ENCODE data around the gene ANKRD66.
A peak's percentile ranks its signal among the peaks of the same experiment; 100 is the strongest.

DNA sequence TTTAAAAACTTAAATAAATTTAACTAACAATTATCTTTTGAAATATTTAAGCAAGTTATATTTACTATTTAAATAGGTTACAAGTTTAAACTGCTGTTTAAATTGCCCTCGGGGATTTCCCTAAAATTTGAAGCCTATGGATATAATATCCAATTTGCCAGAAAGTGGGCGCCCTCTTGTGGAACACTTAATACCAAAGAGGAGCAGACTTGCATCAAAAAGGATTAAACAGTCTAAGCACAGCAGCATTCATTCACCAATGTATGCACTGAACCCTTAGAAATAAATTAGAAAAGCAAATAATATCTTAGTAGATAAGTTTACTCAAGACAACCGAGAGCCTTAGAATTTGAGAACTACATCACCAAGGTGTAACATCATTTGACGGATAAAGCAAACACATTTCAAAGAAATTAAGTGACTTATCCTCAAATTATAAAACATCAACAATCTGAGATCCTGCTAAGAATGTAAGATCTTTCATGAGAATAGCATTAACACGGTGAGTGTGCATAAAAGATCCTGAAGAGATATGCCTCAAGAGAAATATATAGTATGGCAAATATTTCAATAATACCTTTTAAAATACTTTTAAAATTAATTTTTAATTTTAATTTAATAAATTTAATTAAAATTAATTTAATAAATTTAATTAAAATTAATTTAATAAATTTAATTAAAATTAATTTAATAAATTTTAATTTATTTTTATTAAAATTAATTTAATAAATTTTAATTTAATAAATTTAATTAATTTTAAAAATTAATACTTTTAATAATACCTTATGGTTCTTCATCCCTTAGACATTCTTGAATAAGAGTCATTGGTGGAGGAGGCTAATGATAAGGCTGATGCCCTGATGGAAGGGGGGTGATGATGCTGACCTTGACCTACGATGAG lies 35.0 kb downstream of the ANKRD66 start:
- TF ChIP-seq, protein P1, sequence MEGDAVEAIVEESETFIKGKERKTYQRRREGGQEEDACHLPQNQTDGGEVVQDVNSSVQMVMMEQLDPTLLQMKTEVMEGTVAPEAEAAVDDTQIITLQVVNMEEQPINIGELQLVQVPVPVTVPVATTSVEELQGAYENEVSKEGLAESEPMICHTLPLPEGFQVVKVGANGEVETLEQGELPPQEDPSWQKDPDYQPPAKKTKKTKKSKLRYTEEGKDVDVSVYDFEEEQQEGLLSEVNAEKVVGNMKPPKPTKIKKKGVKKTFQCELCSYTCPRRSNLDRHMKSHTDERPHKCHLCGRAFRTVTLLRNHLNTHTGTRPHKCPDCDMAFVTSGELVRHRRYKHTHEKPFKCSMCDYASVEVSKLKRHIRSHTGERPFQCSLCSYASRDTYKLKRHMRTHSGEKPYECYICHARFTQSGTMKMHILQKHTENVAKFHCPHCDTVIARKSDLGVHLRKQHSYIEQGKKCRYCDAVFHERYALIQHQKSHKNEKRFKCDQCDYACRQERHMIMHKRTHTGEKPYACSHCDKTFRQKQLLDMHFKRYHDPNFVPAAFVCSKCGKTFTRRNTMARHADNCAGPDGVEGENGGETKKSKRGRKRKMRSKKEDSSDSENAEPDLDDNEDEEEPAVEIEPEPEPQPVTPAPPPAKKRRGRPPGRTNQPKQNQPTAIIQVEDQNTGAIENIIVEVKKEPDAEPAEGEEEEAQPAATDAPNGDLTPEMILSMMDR (IDR thresholded peaks at IDR 0.05; ENCODE audit: low read depth, low read length, missing input control): peak; percentile 66
- TF ChIP-seq, protein P2, sequence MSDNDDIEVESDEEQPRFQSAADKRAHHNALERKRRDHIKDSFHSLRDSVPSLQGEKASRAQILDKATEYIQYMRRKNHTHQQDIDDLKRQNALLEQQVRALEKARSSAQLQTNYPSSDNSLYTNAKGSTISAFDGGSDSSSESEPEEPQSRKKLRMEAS (IDR thresholded peaks at IDR 0.05): no peak
- TF ChIP-seq TAF1 (conservative IDR thresholded peaks at IDR 0.05) (no peak), EGR1 (IDR thresholded peaks at IDR 0.05; ENCODE audit: low read depth in 2 of 2) (no peak)
